H9 (cell line): Measurements from ENCODE around the gene CDH5. TPM values are rescaled to one million over a fixed set of nuclear protein-coding genes. Genes with fewer than 3 reads are reported as not detected.

ENCODE experiments used
- DNase-seq: peaks from one replicate; pipeline ENCODE4 v3.0.0-alpha.2; 2017
- H2AFZ ChIP-seq: one replicate; pipeline ENCODE4 v1.6.1; 2013; ENCODE audit warnings: mild to moderate bottlenecking, low read length, control low read depth, moderate library complexity
- H2AK5ac ChIP-seq: 2 replicates; pipeline ENCODE4 v1.6.1; 2013; ENCODE audit warnings: low read length, control low read depth, mixed read lengths; ENCODE audit not compliant: insufficient read length
- H2BK120ac ChIP-seq: one replicate; pipeline ENCODE4 v1.6.1; 2013; ENCODE audit warnings: low read depth, mild to moderate bottlenecking, low read length, control low read depth, inconsistent platforms; ENCODE audit not compliant: poor library complexity, severe bottlenecking
- H2BK12ac ChIP-seq: 2 replicates; pipeline ENCODE4 v1.6.1; 2013; ENCODE audit warnings: low read length, control low read depth, mixed read lengths, low read depth; ENCODE audit not compliant: insufficient read length
- H2BK15ac ChIP-seq: 2 replicates; pipeline ENCODE4 v1.6.1; 2013; ENCODE audit warnings: low read depth, low read length, control low read depth
- H2BK20ac ChIP-seq: one replicate; pipeline ENCODE4 v1.6.1; 2013; ENCODE audit warnings: low read depth, mild to moderate bottlenecking, low read length, control low read depth, inconsistent platforms; ENCODE audit not compliant: poor library complexity, severe bottlenecking
- H2BK5ac ChIP-seq: 2 replicates; pipeline ENCODE4 v1.6.1; 2013; ENCODE audit warnings: low read length, control low read depth, mixed read lengths; ENCODE audit not compliant: insufficient read length
- H3K14ac ChIP-seq: 2 replicates; pipeline ENCODE4 v1.6.1; 2013; ENCODE audit warnings: low read length, control low read depth; ENCODE audit not compliant: insufficient read depth
- H3K18ac ChIP-seq: 2 replicates; pipeline ENCODE4 v1.6.1; 2013; ENCODE audit warnings: low read depth, mild to moderate bottlenecking, mixed read lengths, low read length, control low read depth; ENCODE audit not compliant: insufficient read length
- H3K23ac ChIP-seq: 2 replicates; pipeline ENCODE4 v1.6.1; 2013; ENCODE audit warnings: low read length, control low read depth, mixed read lengths, low read depth; ENCODE audit not compliant: insufficient read length
- H3K23me2 ChIP-seq: 2 replicates; pipeline ENCODE4 v1.6.1; 2013; ENCODE audit warnings: low read depth, mild to moderate bottlenecking, mixed read lengths, low read length, control low read depth; ENCODE audit not compliant: insufficient read length, poor library complexity, severe bottlenecking
- H3K27ac ChIP-seq: 2 replicates; pipeline ENCODE4 v1.5.1; 2013; ENCODE audit warnings: low read length, control low read depth, mixed read lengths, low read depth; ENCODE audit not compliant: insufficient read length
- H3K27me3 ChIP-seq: 2 replicates; pipeline ENCODE4 v1.6.1; 2013; ENCODE audit warnings: low read length, control low read depth, inconsistent platforms; ENCODE audit not compliant: insufficient read depth
- H3K4ac ChIP-seq: 2 replicates; pipeline ENCODE4 v1.6.1; 2013; ENCODE audit warnings: low read depth, mild to moderate bottlenecking, control low read depth, inconsistent platforms, low read length, moderate library complexity
- H3K4me1 ChIP-seq: 2 replicates; pipeline ENCODE4 v1.6.1; 2013; ENCODE audit warnings: low read length, control low read depth, inconsistent platforms; ENCODE audit not compliant: insufficient read depth
- H3K4me2 ChIP-seq: 2 replicates; pipeline ENCODE4 v1.6.1; 2013; ENCODE audit warnings: low read length, control low read depth, mixed read lengths; ENCODE audit not compliant: insufficient read length, insufficient read depth
- H3K56ac ChIP-seq: 2 replicates; pipeline ENCODE4 v1.6.1; 2013; ENCODE audit warnings: low read depth, mild to moderate bottlenecking, mixed read lengths, low read length, control low read depth; ENCODE audit not compliant: insufficient read length
- H3K79me1 ChIP-seq: 2 replicates; pipeline ENCODE4 v1.6.1; 2013; ENCODE audit warnings: low read depth, mild to moderate bottlenecking, moderate library complexity, low read length, control low read depth, inconsistent platforms; ENCODE audit not compliant: insufficient read depth, poor library complexity, severe bottlenecking
- H3K79me2 ChIP-seq: 2 replicates; pipeline ENCODE4 v1.6.1; 2013; ENCODE audit warnings: low read length, control low read depth, inconsistent platforms; ENCODE audit not compliant: insufficient read depth
- H3K9ac ChIP-seq: 2 replicates; pipeline ENCODE4 v1.6.1; 2013; ENCODE audit warnings: low read length, control low read depth, mixed read lengths; ENCODE audit not compliant: insufficient read length; ENCODE audit errors: extremely low read depth
- H3K9me3 ChIP-seq: one replicate; pipeline ENCODE4 v1.6.1; 2013; ENCODE audit warnings: low read depth, low read length, inconsistent platforms; ENCODE audit not compliant: control insufficient read depth
- H3T11ph ChIP-seq: one replicate; pipeline ENCODE4 v1.6.1; 2013; ENCODE audit warnings: mild to moderate bottlenecking, low read length, control low read depth, inconsistent platforms
- H4K20me1 ChIP-seq: one replicate; pipeline ENCODE4 v1.6.1; 2013; ENCODE audit not compliant: control insufficient read depth, insufficient read length, insufficient read depth
- H4K5ac ChIP-seq: 2 replicates; pipeline ENCODE4 v1.6.1; 2013; ENCODE audit warnings: low read depth, mild to moderate bottlenecking, mixed read lengths, low read length, control low read depth; ENCODE audit not compliant: insufficient read length
- H4K8ac ChIP-seq: replicated peaks from 2 replicates; pipeline ENCODE4 v1.6.1; 2013; ENCODE audit warnings: low read length, control low read depth, mixed read lengths, low read depth; ENCODE audit not compliant: insufficient read length
- H4K91ac ChIP-seq: 2 replicates; pipeline ENCODE4 v1.6.1; 2013; ENCODE audit warnings: low read depth, mild to moderate bottlenecking, moderate library complexity, mixed read lengths, low read length, control low read depth; ENCODE audit not compliant: insufficient read length
- H3K27ac Mint-ChIP-seq, 3 experiments: 2 replicates in 2 of 3; 3 replicates in 1 of 3; pipeline ENCODE4 v1.8.0; 2020 to 2021; ENCODE audit warnings: mixed read lengths in 3 of 3, mild to moderate bottlenecking in 1 of 3, moderate library complexity in 1 of 3
- H3K27me3 Mint-ChIP-seq: 2 replicates; pipeline ENCODE4 v1.8.0; 2021; ENCODE audit warnings: low read depth, mild to moderate bottlenecking, moderate library complexity, mixed read lengths
- H3K36me3 Mint-ChIP-seq, 3 experiments: 2 replicates in 2 of 3; 3 replicates in 1 of 3; pipeline ENCODE4 v1.8.0; 2020 to 2021; ENCODE audit warnings: low read depth in 3 of 3, mixed read lengths in 3 of 3; ENCODE audit not compliant: insufficient read depth in 1 of 3
- H3K4me1 Mint-ChIP-seq, 2 experiments: 2 replicates each; pipeline ENCODE4 v1.8.0; 2020; ENCODE audit warnings: mixed read lengths in 2 of 2
- H3K4me3 Mint-ChIP-seq, 2 experiments: 2 replicates in 1 of 2; 3 replicates in 1 of 2; pipeline ENCODE4 v1.8.0; 2020 to 2021; ENCODE audit warnings: mild to moderate bottlenecking in 2 of 2, mixed read lengths in 2 of 2, moderate library complexity in 1 of 2
- H3K9me3 Mint-ChIP-seq, 2 experiments: 2 replicates in 1 of 2; 3 replicates in 1 of 2; pipeline ENCODE4 v1.8.0; 2020; ENCODE audit warnings: mild to moderate bottlenecking in 2 of 2, mixed read lengths in 2 of 2, moderate library complexity in 1 of 2
- WGBS: extraction: QIAGEN DNeasy Blood & Tissue Kit; methylation state at CpG from one replicate; pipeline ENCODE4 v1.1.7; 2013; ENCODE audit warnings: missing lambda C conversion rate, low lambda C conversion rate, mixed read lengths; ENCODE audit not compliant: insufficient read length; ENCODE audit errors: extremely low coverage; 5-methylcytosine and 5-hydroxymethylcytosine counted together
- total RNA-seq: library from RNA; stranded (reverse); gene quantifications from 2 replicates; pipeline ENCODE4 v1.2.1, GENCODE V29; 2021
- TF ChIP-seq, protein P1 (sequence below): fragments of 200-600 bp; sonication (generic); conservative IDR thresholded peaks from 3 replicates; pipeline ENCODE4 v1.8.0; 2021; ENCODE audit warnings: antibody characterized with exemption, mild to moderate bottlenecking

The CDH5 gene
- total RNA-seq, 1 experiment from 2014 or later, result 0.20 TPM

DNA sequence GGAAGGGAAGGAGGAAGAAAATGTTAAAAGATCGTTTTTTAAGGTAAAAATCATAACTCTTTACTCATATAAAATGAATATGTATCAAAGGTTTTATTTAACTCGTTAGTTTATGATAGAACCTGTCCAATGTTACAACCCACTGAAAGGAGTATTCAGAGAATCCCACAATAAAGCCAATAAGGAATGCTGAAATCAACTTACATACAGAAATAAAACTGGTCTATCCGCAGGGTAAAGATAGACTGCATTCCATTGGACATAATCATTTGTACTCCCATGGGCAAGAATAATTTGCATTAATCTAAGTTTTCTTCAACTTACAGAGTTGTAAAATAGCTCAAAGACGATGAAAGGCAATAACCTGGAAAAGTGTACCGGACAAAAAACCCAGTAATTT lies 42.7 kb downstream of the CDH5 start:
- Histone ChIP-seq H3K56ac (no peak overlapping the region), H3K79me2 (no peaks in the 10 kb centered on the region), H3K4me1 (peaks cover 3% of the 10 kb centered on the region; the same call in 1 of the 2 replicates), H2BK120ac (no peak overlapping the region), H3K4me2 (no peak overlapping the region), H4K5ac (no peak overlapping the region), H3K23ac (no peak overlapping the region), H3K27ac (no peak overlapping the region), H3K9me3 (no peaks in the 10 kb centered on the region), H2BK12ac (no peak overlapping the region), H4K8ac (no peak overlapping the region), H3K14ac (no peak overlapping the region), H2BK20ac (no peak overlapping the region), H2AK5ac (no peak overlapping the region), H2BK5ac (no peak overlapping the region), H2BK15ac (no peak overlapping the region), H3K23me2 (peaks cover 4% of the 10 kb centered on the region), H4K20me1 (no peaks in the 10 kb centered on the region), H3T11ph (no peak overlapping the region), H3K4ac (no peak overlapping the region), H2AFZ (no peak overlapping the region), H4K91ac (no peak overlapping the region), H3K79me1 (no peaks in the 10 kb centered on the region), H3K18ac (no peak overlapping the region), H3K9ac (no peak overlapping the region), H3K27me3 (no peaks in the 10 kb centered on the region)
- Mint-ChIP-seq H3K4me1 (peaks cover 6 to 12% of the 10 kb centered on the region in 2 experiments), H3K27me3 (peaks cover 33% of the 10 kb centered on the region), H3K27ac (no peak overlapping the region), H3K36me3 (peaks cover 0 to 4% (median 0%) of the 10 kb centered on the region in 3 experiments; a peak in 2 of 7 replicates), H3K4me3 (no peak overlapping the region), H3K9me3 (peaks cover 10 to 11% of the 10 kb centered on the region in 2 experiments; a peak in 4 of 5 replicates)
- DNase-seq, result no peak
- TF ChIP-seq, protein P1, sequence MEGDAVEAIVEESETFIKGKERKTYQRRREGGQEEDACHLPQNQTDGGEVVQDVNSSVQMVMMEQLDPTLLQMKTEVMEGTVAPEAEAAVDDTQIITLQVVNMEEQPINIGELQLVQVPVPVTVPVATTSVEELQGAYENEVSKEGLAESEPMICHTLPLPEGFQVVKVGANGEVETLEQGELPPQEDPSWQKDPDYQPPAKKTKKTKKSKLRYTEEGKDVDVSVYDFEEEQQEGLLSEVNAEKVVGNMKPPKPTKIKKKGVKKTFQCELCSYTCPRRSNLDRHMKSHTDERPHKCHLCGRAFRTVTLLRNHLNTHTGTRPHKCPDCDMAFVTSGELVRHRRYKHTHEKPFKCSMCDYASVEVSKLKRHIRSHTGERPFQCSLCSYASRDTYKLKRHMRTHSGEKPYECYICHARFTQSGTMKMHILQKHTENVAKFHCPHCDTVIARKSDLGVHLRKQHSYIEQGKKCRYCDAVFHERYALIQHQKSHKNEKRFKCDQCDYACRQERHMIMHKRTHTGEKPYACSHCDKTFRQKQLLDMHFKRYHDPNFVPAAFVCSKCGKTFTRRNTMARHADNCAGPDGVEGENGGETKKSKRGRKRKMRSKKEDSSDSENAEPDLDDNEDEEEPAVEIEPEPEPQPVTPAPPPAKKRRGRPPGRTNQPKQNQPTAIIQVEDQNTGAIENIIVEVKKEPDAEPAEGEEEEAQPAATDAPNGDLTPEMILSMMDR, result no peak
- WGBS, result no CpG with 5 or more reads among the region's 5 CpGs
